K562 (cell line): ENCODE results near the gene UBXN2A. TPM values are rescaled to one million over a fixed set of nuclear protein-coding genes. Genes with fewer than 3 reads are reported as not detected.

Experiments
- ATF4 ChIP-seq: fragments of 450-650 bp; formaldehyde crosslinking; IDR thresholded peaks from 2 replicates; pipeline ENCODE4 v1.4.0; 2022; ENCODE audit warnings: mild to moderate bottlenecking, moderate library complexity
- BRCA1 ChIP-seq, 2 experiments: fragments of 450-650 bp in 1 of 2; sonication (generic) in 1 of 2; formaldehyde crosslinking in 1 of 2; IDR thresholded peaks; 2 replicates each; pipeline versions ENCODE4 v1.5.0 to v1.6.1; 2017 to 2020; ENCODE audit warnings: mild to moderate bottlenecking in 1 of 2, missing genetic modification reagents in 1 of 2
- CXXC5 ChIP-seq: fragments of 250-450 bp; sonication (Bioruptor Pico); IDR thresholded peaks from 2 replicates; pipeline ENCODE4 v1.8.0; 2022; ENCODE audit warnings: inconsistent platforms, mild to moderate bottlenecking, moderate library complexity
- FOXA3 ChIP-seq, 2 experiments: fragments of 450-650 bp in 1 of 2; sonication (generic) in 1 of 2; formaldehyde crosslinking; IDR thresholded peaks in 1 of 2; conservative IDR thresholded peaks in 1 of 2; 2 replicates each; pipeline versions ENCODE4 v1.4.0 to v1.8.0; 2020 to 2022; ENCODE audit warnings: mild to moderate bottlenecking in 2 of 2, missing genetic modification reagents in 1 of 2
- HNRNPL ChIP-seq: fragments of 200-400 bp; formaldehyde crosslinking; IDR thresholded peaks from 2 replicates; pipeline ENCODE4 v1.6.1; 2017; ENCODE audit warnings: low read depth, mild to moderate bottlenecking, low read length
- L3MBTL2 ChIP-seq: fragments of 450-650 bp; IDR thresholded peaks from 2 replicates; pipeline ENCODE4 v1.6.1; 2016; ENCODE audit warnings: mild to moderate bottlenecking, moderate library complexity
- MED1 ChIP-seq: sonication (generic); formaldehyde crosslinking; IDR thresholded peaks from 2 replicates; pipeline ENCODE4 v1.8.1; 2023; ENCODE audit warnings: missing genetic modification reagents, borderline replicate concordance
- MTA1 ChIP-seq: fragments of 450-650 bp; IDR thresholded peaks from 2 replicates; pipeline ENCODE4 v1.6.1; 2017; ENCODE audit warnings: borderline replicate concordance
- MTF1 ChIP-seq: fragments of 250-450 bp; sonication (Bioruptor Pico); IDR thresholded peaks from 2 replicates; pipeline ENCODE4 v1.9.0; 2021; ENCODE audit warnings: moderate library complexity, mild to moderate bottlenecking, inconsistent platforms, borderline replicate concordance
- PATZ1 ChIP-seq: fragments of 250-450 bp; sonication (Bioruptor Pico); IDR thresholded peaks from 2 replicates; pipeline ENCODE4 v1.5.0; 2020; ENCODE audit warnings: mild to moderate bottlenecking, borderline replicate concordance
- PML ChIP-seq: IDR thresholded peaks from 2 replicates; pipeline ENCODE4 v1.6.1; 2012; ENCODE audit warnings: low read length, inconsistent platforms
- RFX7 ChIP-seq: fragments of 250-450 bp; sonication (Bioruptor Pico); IDR thresholded peaks from 2 replicates; pipeline ENCODE4 v1.5.1; 2021; ENCODE audit warnings: mild to moderate bottlenecking
- RNF219 ChIP-seq: fragments of 250-450 bp; sonication (Bioruptor Pico); IDR thresholded peaks from 2 replicates; pipeline ENCODE4 v1.5.0; 2022; ENCODE audit warnings: mild to moderate bottlenecking
- SIRT6 ChIP-seq: IDR thresholded peaks from one replicate; pipeline ENCODE4 v1.6.1; 2012; ENCODE audit warnings: low read depth, mild to moderate bottlenecking, control low read depth, inconsistent platforms, low read length, moderate library complexity
- SMARCE1 ChIP-seq: fragments of 450-650 bp; IDR thresholded peaks from 2 replicates; pipeline ENCODE4 v1.7.1; 2016; ENCODE audit warnings: mild to moderate bottlenecking
- SOX6 ChIP-seq: fragments of 450-650 bp; IDR thresholded peaks from 2 replicates; pipeline ENCODE4 v1.6.1; 2014; ENCODE audit warnings: mild to moderate bottlenecking
- SRSF7 ChIP-seq: fragments of 200-400 bp; formaldehyde crosslinking; optimal IDR thresholded peaks from 2 replicates; pipeline ENCODE3; 2017; ENCODE audit warnings: mild to moderate bottlenecking, low read depth, low read length
- TFE3 ChIP-seq: fragments of 450-650 bp; formaldehyde crosslinking; IDR thresholded peaks from 2 replicates; pipeline ENCODE4 v1.4.0; 2020; ENCODE audit warnings: mild to moderate bottlenecking, mixed read lengths
- YBX1 ChIP-seq: fragments of 450-650 bp; IDR thresholded peaks from 2 replicates; pipeline ENCODE4 v1.7.1; 2016; ENCODE audit warnings: mild to moderate bottlenecking
- ZFP36 ChIP-seq: fragments of 150-350 bp; IDR thresholded peaks from 2 replicates; pipeline ENCODE4 v1.6.1; 2018; ENCODE audit warnings: low read length, low read depth; ENCODE audit not compliant: partially characterized antibody
- ZNF431 ChIP-seq: sonication (generic); formaldehyde crosslinking; IDR thresholded peaks from 2 replicates; pipeline ENCODE4 v1.8.0; 2022; ENCODE audit warnings: mild to moderate bottlenecking, missing genetic modification reagents
- ZNF79 ChIP-seq: fragments of 250-450 bp; sonication (Bioruptor Pico); IDR thresholded peaks from 2 replicates; pipeline ENCODE4 v1.4.0; 2020; ENCODE audit warnings: low read depth, mild to moderate bottlenecking, moderate library complexity
- ZNF830 ChIP-seq: fragments of 250-450 bp; sonication (Bioruptor Pico); IDR thresholded peaks from 2 replicates; pipeline ENCODE4 v1.5.0; 2021; ENCODE audit warnings: mild to moderate bottlenecking
- polyA plus RNA-seq, 8 experiments: library from polyadenylated mRNA; depleted of rRNA in 4 of 8; stranded (reverse) in 5 of 8; unstranded in 3 of 8; fragments of >200 nt; fragmentation: Nextera tagmentation in 2 of 8; fragmentation: Illumina TruSeq in 1 of 8; extraction: Ambion mirVana in 2 of 8; extraction: Trizol in 1 of 8; gene quantifications; 2 replicates each; pipeline versions ENCODE4 v1.2.1 to v1.2.3, GENCODE V29; 2011 to 2014; ENCODE audit warnings: inconsistent platforms in 1 of 8, missing spikeins in 1 of 8
- total RNA-seq, 7 experiments: library from RNA; depleted of rRNA in 6 of 7; stranded (reverse); fragments of >200 nt in 6 of 7; fragmentation: Illumina TruSeq in 2 of 7; extraction: Trizol in 2 of 7; gene quantifications; 2 replicates each; pipeline versions ENCODE4 v1.2.1 to v1.2.3, GENCODE V29; 2011 to 2021; ENCODE audit warnings: low replicate concordance in 1 of 7

The UBXN2A gene
- total and polyA plus RNA-seq, 9 of the 15 experiments (the other 6 are each of a cell fraction or from before 2014, with no cell fraction given): 3.4 to 25.6 (median 16.0) TPM

- TF ChIP-seq BRCA1 (IDR thresholded peaks at IDR 0.05) (no peak), BRCA1 (CRISPR knock-in tag; IDR thresholded peaks at IDR 0.05) (no peak), ZFP36 (no peak), SMARCE1 (no peak; the same call in 1 of the 2 replicates), ZNF431 (CRISPR knock-in tag) (no peak), RFX7 (CRISPR knock-in tag) (no peak), ZNF830 (CRISPR knock-in tag) (no peak), TFE3 (CRISPR knock-in tag) (no peak), YBX1 (no peak), MED1 (no peak), FOXA3 (CRISPR knock-in tag; conservative IDR thresholded peaks at IDR 0.05 in 1 of 2, IDR thresholded peaks at IDR 0.05 in 1 of 2) (no peak), CXXC5 (peak; percentile 71), L3MBTL2 (peak; percentile 91), MTA1 (no peak), ZNF79 (CRISPR knock-in tag) (no peak), PATZ1 (CRISPR knock-in tag) (no peak), PML (no peak), SRSF7 (no peak), MTF1 (CRISPR knock-in tag) (no peak), RNF219 (CRISPR knock-in tag) (no peak), HNRNPL (peak; percentile 89), SIRT6 (no peak), SOX6 (no peak), ATF4 (no peak)
Observed at GRCh38 chr2:24009680-24010476, 69.6 kb downstream of the UBXN2A start, which contains the start of gene MFSD2B (continued).
